ENCODE results near the gene LILRB1.

GRCh38 chr19:54677217-54677616, 46.9 kb downstream of the LILRB1 start:
- TF ChIP-seq CTCF (conservative IDR thresholded peaks at IDR 0.05; ENCODE audit: low read length) (no peak), EZH2phosphoT487 (IDR thresholded peaks at IDR 0.05; ENCODE audit: borderline replicate concordance) (no peak)

Measured in Loucy (cell line).